OCI-LY1 (cell line): ENCODE measurements around the gene RFC3.

Experiments
- H2AFZ ChIP-seq: fragments of 200-600 bp; sonication (generic), shearing (Covaris generic); 2 replicates; pipeline ENCODE4 v1.6.0; 2014; ENCODE audit warnings: antibody characterized with exemption, mild to moderate bottlenecking, low read length
- H3F3A ChIP-seq: fragments of 200-600 bp; sonication (generic), shearing (Covaris generic); 2 replicates; pipeline ENCODE4 v1.6.0; 2014; ENCODE audit warnings: mild to moderate bottlenecking, antibody characterized with exemption, low read length, moderate library complexity; ENCODE audit not compliant: insufficient read depth
- H3K27ac ChIP-seq: fragments of 200-600 bp; sonication (generic); 2 replicates; pipeline ENCODE4 v1.5.1; 2014; ENCODE audit warnings: low read length, mixed run types, mild to moderate bottlenecking, low read depth; ENCODE audit not compliant: poor library complexity, severe bottlenecking
- H3K27me3 ChIP-seq: fragments of 200-600 bp; sonication (generic); 2 replicates; pipeline ENCODE4 v1.6.0; 2014; ENCODE audit warnings: antibody characterized with exemption, mild to moderate bottlenecking, low read length, moderate library complexity; ENCODE audit not compliant: insufficient read depth
- H3K36me3 ChIP-seq: fragments of 200-600 bp; sonication (generic); 2 replicates; pipeline ENCODE4 v1.6.1; 2014; ENCODE audit warnings: mild to moderate bottlenecking, antibody characterized with exemption, low read length, moderate library complexity, mixed read lengths; ENCODE audit not compliant: insufficient read depth
- H3K4me1 ChIP-seq: fragments of 200-600 bp; sonication (generic); 2 replicates; pipeline ENCODE4 v1.5.1; 2014; ENCODE audit warnings: mild to moderate bottlenecking, low read length, moderate library complexity; ENCODE audit not compliant: insufficient read depth, severe bottlenecking
- H3K4me2 ChIP-seq: fragments of 200-600 bp; sonication (generic), shearing (Covaris generic); 2 replicates; pipeline ENCODE4 v1.6.1; 2014; ENCODE audit warnings: low read length
- H3K4me3 ChIP-seq: fragments of 200-600 bp; sonication (generic); 2 replicates; pipeline ENCODE4 v1.5.1; 2014; ENCODE audit warnings: low read length, low read depth, mild to moderate bottlenecking, mixed read lengths; ENCODE audit not compliant: poor library complexity, severe bottlenecking
- H3K79me2 ChIP-seq: fragments of 200-600 bp; shearing (Covaris generic); 2 replicates; pipeline ENCODE4 v1.6.1; 2016; ENCODE audit warnings: mixed run types, low read length, mixed read lengths; ENCODE audit not compliant: insufficient read depth
- H3K9ac ChIP-seq: fragments of 200-600 bp; sonication (generic), shearing (Covaris generic); 2 replicates; pipeline ENCODE4 v1.6.1; 2014; ENCODE audit warnings: mild to moderate bottlenecking, low read length, mixed read lengths
- H3K9me2 ChIP-seq: fragments of 200-600 bp; sonication (generic), shearing (Covaris generic); 2 replicates; pipeline ENCODE4 v1.6.1; 2014; ENCODE audit warnings: low read depth, mild to moderate bottlenecking, low read length, mixed read lengths
- H3K9me3 ChIP-seq: fragments of 200-600 bp; shearing (Covaris generic); 2 replicates; pipeline ENCODE4 v1.6.1; 2014; ENCODE audit warnings: low read length, mixed read lengths
- H4K20me1 ChIP-seq: fragments of 200-600 bp; sonication (generic), shearing (Covaris generic); 2 replicates; pipeline ENCODE4 v1.6.0; 2016; ENCODE audit warnings: mild to moderate bottlenecking, low read length; ENCODE audit not compliant: insufficient read depth
- EZH2 ChIP-seq: fragments of 200-600 bp; sonication (generic), shearing (Covaris generic); IDR thresholded peaks from 2 replicates; pipeline ENCODE4 v1.8.0; 2017; ENCODE audit warnings: borderline replicate concordance, mixed run types, mild to moderate bottlenecking, antibody characterized with exemption, low read length, moderate library complexity, mixed read lengths
- TF ChIP-seq, protein P1 (sequence below): fragments of 200-600 bp; sonication (generic), shearing (Covaris generic); IDR thresholded peaks from 2 replicates; pipeline ENCODE4 v1.5.1; 2017; ENCODE audit warnings: mild to moderate bottlenecking, antibody characterized with exemption, low read length, moderate library complexity, mixed read lengths

RFC3 gene

DNA sequence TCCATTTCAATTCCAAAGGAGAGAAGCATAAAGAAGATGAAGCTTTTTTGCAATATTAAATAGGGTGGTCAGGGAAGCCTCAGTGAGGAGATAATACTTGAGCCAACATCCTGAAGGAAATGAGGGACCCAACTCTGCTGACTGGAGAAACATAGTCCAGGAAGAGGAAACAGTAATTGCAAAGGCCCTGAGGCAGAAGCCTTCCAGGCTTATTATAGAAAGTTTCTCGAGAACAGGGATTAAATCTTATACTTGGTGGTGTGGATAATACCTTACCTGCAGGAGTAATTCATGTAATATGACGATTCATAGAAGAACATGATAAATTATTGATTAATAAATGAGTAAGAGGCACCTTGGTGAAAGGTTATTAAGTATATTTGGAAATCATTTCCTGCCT lies 1.0 kb upstream of the RFC3 start:
- peaks cover 39% of the 10 kb centered on the region for H3K79me2 ChIP-seq
- no peaks in the 10 kb centered on the region for H3K9me2 ChIP-seq
- H3K4me2 ChIP-seq = no peak overlapping the region
- H3K4me3 ChIP-seq = no peak overlapping the region
- no peak overlapping the region for H3K9ac ChIP-seq
- no peaks in the 10 kb centered on the region for H3F3A ChIP-seq
- peak overlapping the region; percentile 90 for H3K27ac ChIP-seq
- no peak for TF ChIP-seq EZH2
- peaks cover 28% of the 10 kb centered on the region for H3K36me3 ChIP-seq
- H3K4me1 ChIP-seq = peaks cover 34% of the 10 kb centered on the region
- no peaks in the 10 kb centered on the region for H3K27me3 ChIP-seq
- H3K9me3 ChIP-seq = no peaks in the 10 kb centered on the region
- H4K20me1 ChIP-seq = no peaks in the 10 kb centered on the region
- peak overlapping the region; percentile 1 for H2AFZ ChIP-seq

DNA sequence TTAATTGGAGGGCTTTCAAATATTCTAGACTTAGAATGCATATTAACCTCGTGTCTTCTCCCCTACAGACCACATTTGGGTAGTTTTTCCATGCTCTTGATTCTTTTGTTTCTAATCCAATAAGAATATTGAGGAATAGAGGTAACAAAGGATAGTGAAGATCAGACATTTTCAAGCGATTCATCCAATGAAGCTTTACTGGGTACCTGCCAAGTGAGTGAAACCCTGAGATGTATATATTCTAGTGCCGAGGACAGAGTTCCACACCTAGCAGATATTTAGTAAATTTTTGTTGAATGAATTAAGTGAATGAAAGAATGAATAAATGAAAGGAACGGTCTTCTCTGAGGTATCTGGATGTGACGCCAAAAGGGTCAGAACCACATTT lies 442 bp upstream of the RFC3 start:
- H3F3A ChIP-seq = no peaks in the 10 kb centered on the region
- peak overlapping the region; percentile 99 for H3K9ac ChIP-seq
- TF ChIP-seq, protein P1, sequence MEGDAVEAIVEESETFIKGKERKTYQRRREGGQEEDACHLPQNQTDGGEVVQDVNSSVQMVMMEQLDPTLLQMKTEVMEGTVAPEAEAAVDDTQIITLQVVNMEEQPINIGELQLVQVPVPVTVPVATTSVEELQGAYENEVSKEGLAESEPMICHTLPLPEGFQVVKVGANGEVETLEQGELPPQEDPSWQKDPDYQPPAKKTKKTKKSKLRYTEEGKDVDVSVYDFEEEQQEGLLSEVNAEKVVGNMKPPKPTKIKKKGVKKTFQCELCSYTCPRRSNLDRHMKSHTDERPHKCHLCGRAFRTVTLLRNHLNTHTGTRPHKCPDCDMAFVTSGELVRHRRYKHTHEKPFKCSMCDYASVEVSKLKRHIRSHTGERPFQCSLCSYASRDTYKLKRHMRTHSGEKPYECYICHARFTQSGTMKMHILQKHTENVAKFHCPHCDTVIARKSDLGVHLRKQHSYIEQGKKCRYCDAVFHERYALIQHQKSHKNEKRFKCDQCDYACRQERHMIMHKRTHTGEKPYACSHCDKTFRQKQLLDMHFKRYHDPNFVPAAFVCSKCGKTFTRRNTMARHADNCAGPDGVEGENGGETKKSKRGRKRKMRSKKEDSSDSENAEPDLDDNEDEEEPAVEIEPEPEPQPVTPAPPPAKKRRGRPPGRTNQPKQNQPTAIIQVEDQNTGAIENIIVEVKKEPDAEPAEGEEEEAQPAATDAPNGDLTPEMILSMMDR = no peak
- TF ChIP-seq EZH2 = no peak
- H3K9me3 ChIP-seq = no peaks in the 10 kb centered on the region
- peaks cover 34% of the 10 kb centered on the region for H3K36me3 ChIP-seq
- no peaks in the 10 kb centered on the region for H4K20me1 ChIP-seq
- H3K27ac ChIP-seq = peak overlapping the region; percentile 90
- H3K4me1 ChIP-seq = peaks cover 40% of the 10 kb centered on the region
- no peaks in the 10 kb centered on the region for H3K27me3 ChIP-seq
- H3K4me2 ChIP-seq = peak overlapping the region; percentile 95
- peaks cover 45% of the 10 kb centered on the region for H3K79me2 ChIP-seq
- no peaks in the 10 kb centered on the region for H3K9me2 ChIP-seq
- H3K4me3 ChIP-seq = peak overlapping the region; percentile 98
- H2AFZ ChIP-seq = no peak overlapping the region

DNA sequence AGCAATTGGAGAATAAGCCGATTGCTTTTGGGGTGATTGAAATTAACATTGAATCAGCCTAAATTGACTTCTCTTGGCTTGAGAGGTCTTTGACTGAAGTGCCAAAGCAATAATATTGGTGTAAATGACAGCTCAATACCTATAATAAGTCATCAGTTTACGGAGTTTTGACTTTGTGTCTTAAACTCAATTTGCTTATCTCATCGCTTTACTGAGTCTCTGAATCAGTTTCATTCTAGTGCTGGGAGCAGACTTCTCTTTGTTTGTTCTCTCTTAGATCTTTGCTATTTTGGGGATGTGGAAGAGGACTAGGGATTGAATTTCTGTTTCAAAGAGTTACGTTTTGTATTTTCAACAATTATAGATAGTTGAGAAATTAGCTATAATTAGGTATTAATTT lies 7.1 kb downstream of the RFC3 start:
- Histone ChIP-seq H3K9ac (no peak overlapping the region), H2AFZ (no peak overlapping the region), H4K20me1 (no peaks in the 10 kb centered on the region), H3K27me3 (no peaks in the 10 kb centered on the region), H3K4me3 (no peak overlapping the region), H3K4me2 (no peak overlapping the region), H3F3A (no peaks in the 10 kb centered on the region), H3K27ac (no peak overlapping the region), H3K9me3 (no peaks in the 10 kb centered on the region), H3K79me2 (peaks cover 74% of the 10 kb centered on the region), H3K36me3 (peaks cover 95% of the 10 kb centered on the region), H3K9me2 (no peaks in the 10 kb centered on the region), H3K4me1 (peaks cover 74% of the 10 kb centered on the region)
- TF ChIP-seq, protein P1 = no peak

DNA sequence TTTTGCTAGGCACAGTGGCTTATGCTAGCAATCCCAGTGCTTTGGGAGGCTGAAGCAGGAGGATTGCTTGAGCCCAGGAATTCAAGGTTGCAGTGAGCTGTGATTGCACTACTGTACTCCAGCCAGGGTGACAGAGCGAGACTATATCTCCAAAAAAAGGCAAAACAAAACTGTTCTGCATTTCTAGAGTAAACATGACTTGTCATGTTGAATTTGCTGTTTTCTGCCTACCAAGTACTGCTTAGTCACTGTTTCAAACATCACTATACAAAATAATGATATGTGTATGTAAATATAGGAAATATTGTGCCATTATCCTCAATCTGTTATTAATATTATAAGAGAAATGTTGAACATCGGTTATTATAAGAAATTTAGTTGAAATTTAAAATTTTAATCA lies 9.2 kb downstream of the RFC3 start:
- H3K36me3 ChIP-seq = peaks cover 96% of the 10 kb centered on the region

More for the DNA sequence above, 9.2 kb downstream of the RFC3 start:
- Histone ChIP-seq H3K9me3 (no peaks in the 10 kb centered on the region), H3K9ac (no peak overlapping the region), H3K4me2 (no peak overlapping the region), H3F3A (no peaks in the 10 kb centered on the region), H3K9me2 (no peaks in the 10 kb centered on the region), H3K27ac (no peak overlapping the region), H4K20me1 (no peaks in the 10 kb centered on the region), H3K4me3 (no peak overlapping the region), H2AFZ (no peak overlapping the region), H3K4me1 (peaks cover 54% of the 10 kb centered on the region), H3K27me3 (no peaks in the 10 kb centered on the region), H3K79me2 (peaks cover 54% of the 10 kb centered on the region)
- TF ChIP-seq, protein P1 = no peak
- no peak for TF ChIP-seq EZH2
